Mesenchymal stem cell (in vitro differentiated cells and primary cell): ENCODE data around the gene NUP93.

Experiments used
- DNase-seq: peaks from one replicate; pipeline ENCODE4 v3.0.0-alpha.2; 2013
- H2AFZ ChIP-seq: one replicate; pipeline ENCODE4 v1.6.1; 2013; ENCODE audit warnings: low read depth, mild to moderate bottlenecking, control low read depth, inconsistent platforms, low read length, moderate library complexity
- H2AK5ac ChIP-seq: 2 replicates; pipeline ENCODE4 v1.6.1; 2013; ENCODE audit warnings: low read length, moderate library complexity, mild to moderate bottlenecking, inconsistent platforms; ENCODE audit not compliant: severe bottlenecking
- H2BK120ac ChIP-seq: one replicate; pipeline ENCODE4 v1.6.1; 2013; ENCODE audit warnings: low read depth, mild to moderate bottlenecking, inconsistent platforms, low read length, moderate library complexity
- H2BK12ac ChIP-seq, 2 experiments: one replicate each; pipeline ENCODE4 v1.6.1; 2013; ENCODE audit warnings: inconsistent platforms in 2 of 2, low read length in 2 of 2, mild to moderate bottlenecking in 2 of 2, moderate library complexity in 2 of 2, control low read depth in 1 of 2
- H2BK15ac ChIP-seq: one replicate; pipeline ENCODE4 v1.6.1; 2013; ENCODE audit warnings: mild to moderate bottlenecking, low read depth, inconsistent platforms; ENCODE audit not compliant: poor library complexity, severe bottlenecking
- H2BK5ac ChIP-seq: 2 replicates; pipeline ENCODE4 v1.6.1; 2013; ENCODE audit warnings: low read depth, mild to moderate bottlenecking, low read length, control low read depth, inconsistent platforms; ENCODE audit not compliant: poor library complexity, severe bottlenecking
- H3K14ac ChIP-seq, 2 experiments: one replicate each; pipeline ENCODE4 v1.6.1; 2013; ENCODE audit warnings: inconsistent platforms in 2 of 2, low read length in 2 of 2, control low read depth in 1 of 2, mild to moderate bottlenecking in 1 of 2, moderate library complexity in 1 of 2
- H3K18ac ChIP-seq, 2 experiments: one replicate each; pipeline ENCODE4 v1.6.1; 2013; ENCODE audit warnings: inconsistent platforms in 2 of 2, low read length in 2 of 2, control low read depth in 1 of 2, low read depth in 1 of 2, mild to moderate bottlenecking in 1 of 2
- H3K23ac ChIP-seq, 2 experiments: one replicate each; pipeline ENCODE4 v1.6.1; 2013; ENCODE audit warnings: inconsistent platforms in 2 of 2, low read length in 2 of 2, mild to moderate bottlenecking in 2 of 2, moderate library complexity in 2 of 2, control low read depth in 1 of 2
- H3K27ac ChIP-seq: 2 replicates; pipeline ENCODE4 v1.5.1; 2013; ENCODE audit warnings: mild to moderate bottlenecking, moderate library complexity, low read length, control low read depth, inconsistent platforms; ENCODE audit not compliant: poor library complexity, severe bottlenecking
- H3K27me3 ChIP-seq, 2 experiments: 2 replicates each; pipeline versions ENCODE4 v1.6.1 to v1.7.0; 2013; ENCODE audit warnings: low read length in 2 of 2, mild to moderate bottlenecking in 2 of 2, moderate library complexity in 2 of 2, control low read depth in 1 of 2, inconsistent platforms in 1 of 2; ENCODE audit not compliant: control insufficient read depth in 1 of 2, insufficient read depth in 1 of 2
- H3K36me3 ChIP-seq, 2 experiments: 2 replicates each; pipeline versions ENCODE4 v1.6.1 to v1.7.0; 2013; ENCODE audit warnings: low read length in 2 of 2, control low read depth in 1 of 2, inconsistent platforms in 1 of 2, low read depth in 1 of 2, mild to moderate bottlenecking in 1 of 2; ENCODE audit not compliant: insufficient read depth in 2 of 2, control insufficient read depth in 1 of 2
- H3K4ac ChIP-seq, 2 experiments: one replicate each; pipeline ENCODE4 v1.6.1; 2013; ENCODE audit warnings: inconsistent platforms in 2 of 2, low read length in 2 of 2, mild to moderate bottlenecking in 2 of 2, moderate library complexity in 2 of 2, control low read depth in 1 of 2, low read depth in 1 of 2
- H3K4me1 ChIP-seq: 2 replicates; pipeline ENCODE4 v1.6.1; 2013; ENCODE audit warnings: low read depth, low read length, control low read depth; ENCODE audit not compliant: control insufficient read depth, insufficient read depth
- H3K4me2 ChIP-seq: 2 replicates; pipeline ENCODE4 v1.6.1; 2013; ENCODE audit warnings: low read length, mild to moderate bottlenecking, inconsistent platforms; ENCODE audit not compliant: poor library complexity, severe bottlenecking
- H3K4me3 ChIP-seq, 2 experiments: 2 replicates each; pipeline versions ENCODE4 v1.5.1 to v1.7.0; 2013; ENCODE audit warnings: low read length in 2 of 2, mild to moderate bottlenecking in 2 of 2, control low read depth in 1 of 2, low read depth in 1 of 2; ENCODE audit not compliant: insufficient read depth in 1 of 2
- H3K79me1 ChIP-seq: replicated peaks from 2 replicates; pipeline ENCODE4 v1.6.1; 2013; ENCODE audit warnings: mild to moderate bottlenecking, control low read depth, low read length, inconsistent platforms; ENCODE audit not compliant: poor library complexity, severe bottlenecking
- H3K9ac ChIP-seq: 2 replicates; pipeline ENCODE4 v1.7.0; 2013; ENCODE audit warnings: mild to moderate bottlenecking, low read length, moderate library complexity
- H3K9me3 ChIP-seq: 2 replicates; pipeline ENCODE4 v1.7.0; 2013; ENCODE audit warnings: mild to moderate bottlenecking, low read length; ENCODE audit not compliant: control insufficient read depth
- H4K8ac ChIP-seq: one replicate; pipeline ENCODE4 v1.6.1; 2013; ENCODE audit warnings: inconsistent platforms, mild to moderate bottlenecking, low read length, moderate library complexity
- H4K91ac ChIP-seq: one replicate; pipeline ENCODE4 v1.6.1; 2013; ENCODE audit warnings: mild to moderate bottlenecking, low read length, inconsistent platforms
- WGBS: methylation state at CpG from one replicate; pipeline ENCODE4 v1.1.7; 2013; ENCODE audit warnings: mixed read lengths; 5-methylcytosine and 5-hydroxymethylcytosine counted together

Gene NUP93

DNA sequence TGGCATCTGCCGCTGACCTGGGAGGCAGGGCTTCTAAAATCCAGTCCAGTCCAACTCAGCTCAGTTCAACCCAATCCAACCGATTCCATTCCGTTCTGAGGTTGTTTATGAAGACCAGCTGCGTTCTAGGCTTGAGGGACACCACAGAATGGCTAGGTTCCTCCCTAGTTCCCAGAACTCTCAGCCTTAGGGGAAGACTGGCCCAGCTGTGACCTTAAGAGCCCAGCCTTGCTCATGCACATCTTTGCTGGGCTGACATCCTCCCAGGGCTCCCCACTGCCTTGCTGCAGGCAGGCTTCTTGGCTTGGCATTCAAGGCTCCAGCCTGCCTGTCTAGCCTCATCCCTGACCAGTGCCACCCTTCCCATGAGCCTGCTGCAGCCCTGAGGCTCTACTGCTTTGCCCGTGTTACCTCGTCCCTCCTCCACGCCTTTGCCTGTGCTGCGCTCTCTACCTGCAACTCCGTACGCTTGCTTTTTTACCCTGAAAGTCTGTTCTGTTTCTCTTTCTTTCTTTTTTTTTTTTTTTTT lies 143.0 kb downstream of the NUP93 start:
- DNase-seq, result peak; percentile 60
- no peak overlapping the region for H3K4me3 ChIP-seq
- H4K8ac ChIP-seq, result no peak overlapping the region
- no peak overlapping the region for H3K27ac ChIP-seq
- H2BK5ac ChIP-seq, result no peak overlapping the region
- no peak overlapping the region for H3K9ac ChIP-seq
- H3K36me3 ChIP-seq, result no peaks in the 10 kb centered on the region
- H4K91ac ChIP-seq, result no peak overlapping the region
- H2AK5ac ChIP-seq, result no peak overlapping the region
- peaks cover 31% of the 10 kb centered on the region for H3K4me1 ChIP-seq
- no peak overlapping the region for H2BK15ac ChIP-seq
- no peaks in the 10 kb centered on the region for H3K9me3 ChIP-seq
- no peak overlapping the region for H2BK12ac ChIP-seq
- no peak overlapping the region for H3K18ac ChIP-seq
- no peak overlapping the region for H2AFZ ChIP-seq
- no peak overlapping the region for H3K4me2 ChIP-seq
- no peak overlapping the region for H2BK120ac ChIP-seq
- no peak overlapping the region for H3K4ac ChIP-seq
- H3K14ac ChIP-seq, result no peak overlapping the region
- no peaks in the 10 kb centered on the region for H3K79me1 ChIP-seq
- H3K27me3 ChIP-seq, result no peaks in the 10 kb centered on the region
- no peak overlapping the region for H3K23ac ChIP-seq
- WGBS, result 87% methylated on average over 6 of the region's 10 CpGs

DNA sequence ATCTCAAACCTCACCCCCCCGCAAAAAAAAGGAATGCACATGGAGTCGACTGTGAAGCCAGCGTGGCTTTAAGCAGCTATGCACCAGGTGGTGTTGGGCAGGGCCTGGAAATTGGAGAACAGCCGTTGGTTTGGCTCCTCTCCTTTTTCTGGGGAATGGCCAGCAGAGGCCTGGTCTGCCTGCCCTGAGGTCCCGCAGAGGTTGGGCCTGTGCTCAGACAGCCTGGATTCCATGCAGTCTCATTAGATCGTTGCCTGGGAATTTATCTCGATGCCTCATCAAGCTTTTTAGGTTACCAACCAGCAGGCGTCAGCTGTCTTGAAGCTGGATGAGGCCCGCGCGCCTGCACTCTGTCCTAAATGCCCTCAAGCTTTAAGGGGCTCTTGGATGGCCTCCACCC lies 144.9 kb downstream of the NUP93 start:
- Histone ChIP-seq H3K79me1 (no peaks in the 10 kb centered on the region), H3K9ac (no peak overlapping the region), H3K27ac (no peak overlapping the region), H3K4me2 (no peak overlapping the region), H3K4ac (no peak overlapping the region), H2BK120ac (no peak overlapping the region), H2BK12ac (no peak overlapping the region), H3K4me1 (peaks cover 21% of the 10 kb centered on the region), H3K14ac (no peak overlapping the region), H3K27me3 (peaks cover 5 to 10% of the 10 kb centered on the region in 2 experiments), H2BK5ac (no peak overlapping the region), H3K23ac (no peak overlapping the region), H2BK15ac (no peak overlapping the region), H3K9me3 (no peaks in the 10 kb centered on the region), H3K4me3 (no peak overlapping the region), H3K18ac (no peak overlapping the region), H4K8ac (no peak overlapping the region), H2AK5ac (no peak overlapping the region), H3K36me3 (no peaks in the 10 kb centered on the region), H4K91ac (no peak overlapping the region), H2AFZ (no peak overlapping the region)
- DNase-seq, result peak; percentile 5
- 71% methylated on average over 11 of the region's 11 CpGs for WGBS

DNA sequence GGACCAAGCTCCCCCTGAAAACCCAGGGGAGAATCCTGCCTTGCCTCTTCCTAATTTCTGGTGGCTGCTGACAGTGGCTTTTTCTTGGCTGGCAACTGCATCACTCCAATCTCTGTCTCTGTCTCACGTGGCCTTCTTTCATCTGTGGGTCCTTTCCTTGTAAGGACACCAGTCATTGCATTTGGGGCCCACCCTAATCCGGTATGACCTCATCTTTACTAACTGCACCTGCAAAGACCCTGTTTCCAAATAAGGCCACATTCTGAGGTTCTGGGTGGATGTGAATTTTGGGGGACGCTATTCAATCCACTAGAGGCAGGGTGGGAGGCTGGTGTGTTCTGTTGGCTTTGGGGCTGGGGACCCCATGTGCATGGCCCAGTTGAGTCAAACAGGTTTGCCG lies 146.1 kb downstream of the NUP93 start:
- Histone ChIP-seq H3K18ac (no peak overlapping the region), H3K23ac (no peak overlapping the region), H3K4me3 (no peak overlapping the region), H3K9me3 (no peaks in the 10 kb centered on the region), H3K36me3 (no peaks in the 10 kb centered on the region), H3K4ac (no peak overlapping the region), H2BK120ac (no peak overlapping the region), H2AFZ (no peak overlapping the region), H2BK12ac (no peak overlapping the region), H4K91ac (no peak overlapping the region), H2AK5ac (no peak overlapping the region), H3K27me3 (peaks cover 6 to 22% of the 10 kb centered on the region in 2 experiments), H2BK15ac (no peak overlapping the region), H3K4me1 (peaks cover 11% of the 10 kb centered on the region), H3K27ac (no peak overlapping the region), H3K14ac (no peak overlapping the region), H4K8ac (no peak overlapping the region), H3K79me1 (no peaks in the 10 kb centered on the region), H2BK5ac (no peak overlapping the region), H3K4me2 (no peak overlapping the region), H3K9ac (no peak overlapping the region)
- WGBS, result 92% methylated on average over 4 of the region's 4 CpGs
- DNase-seq, result no peak

DNA sequence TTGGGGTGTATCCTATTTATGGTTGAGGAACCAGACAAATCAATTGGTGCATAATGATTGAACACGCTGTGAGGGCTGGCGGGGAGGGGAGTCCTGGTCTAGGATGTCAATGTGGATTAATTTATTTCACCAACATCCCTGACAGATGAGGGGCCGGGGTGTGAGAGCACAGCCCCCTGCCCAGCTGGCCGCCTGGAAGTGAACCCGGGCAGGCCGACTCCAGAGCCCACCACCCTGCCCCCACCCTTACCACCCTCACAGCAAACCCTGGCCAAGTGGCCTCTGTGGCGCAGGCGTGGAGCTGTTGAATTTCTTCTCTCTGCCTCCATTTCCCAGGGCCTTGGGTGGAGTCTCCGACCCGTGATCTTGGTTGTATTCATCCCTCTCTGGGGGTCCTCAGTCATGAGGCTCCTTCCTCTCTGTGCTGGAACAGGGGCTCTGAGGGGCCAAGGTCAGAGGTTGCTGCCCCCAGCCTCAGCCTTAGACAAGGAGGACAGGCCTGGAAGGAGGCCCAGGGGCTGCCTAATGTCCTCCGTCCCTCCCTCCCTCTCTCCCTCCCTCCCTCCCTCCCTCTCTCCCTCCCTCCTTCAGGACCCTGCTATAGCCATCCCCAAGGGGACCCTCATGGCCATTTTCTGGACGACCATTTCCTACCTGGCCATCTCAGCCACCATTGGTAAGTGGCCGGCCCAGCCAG lies 147.7 kb downstream of the NUP93 start:
- Histone ChIP-seq H3K4me1 (peaks cover 7% of the 10 kb centered on the region), H2BK5ac (no peak overlapping the region), H3K9me3 (no peaks in the 10 kb centered on the region), H3K27ac (no peak overlapping the region), H3K79me1 (no peaks in the 10 kb centered on the region), H2BK12ac (no peak overlapping the region), H3K4me3 (no peak overlapping the region), H3K18ac (no peak overlapping the region), H3K36me3 (no peaks in the 10 kb centered on the region), H2AFZ (no peak overlapping the region), H2AK5ac (no peak overlapping the region), H4K8ac (no peak overlapping the region), H3K27me3 (peaks cover 9 to 27% of the 10 kb centered on the region in 2 experiments), H3K14ac (no peak overlapping the region), H2BK120ac (no peak overlapping the region), H3K4me2 (no peak overlapping the region), H3K9ac (no peak overlapping the region), H4K91ac (no peak overlapping the region), H2BK15ac (no peak overlapping the region), H3K4ac (no peak overlapping the region), H3K23ac (no peak overlapping the region)
- 93% methylated on average over 11 of the region's 13 CpGs for WGBS
- no peak for DNase-seq
